Mucosa of descending colon (tissue), 3 donors: ENCODE measurements around the gene ZNF70. TPM values are rescaled to one million over a fixed set of nuclear protein-coding genes. Genes with fewer than 3 reads are reported as not detected.

Experiments
- ATAC-seq: fragments of 200-7000 bp; cut with Tn5 transposase; one replicate; pipeline ENCODE4 v1.9.1; 2020; ENCODE audit warnings: mild to moderate bottlenecking, moderate library complexity
- DNase-seq, 3 donors: peaks; one replicate each; pipeline ENCODE4 v3.0.0-alpha.2; 2020
- H3K36me3 ChIP-seq: fragments of 200-600 bp; one replicate; pipeline ENCODE4 v1.8.0; 2021; ENCODE audit warnings: low read depth, mild to moderate bottlenecking
- H3K4me1 ChIP-seq: fragments of 200-600 bp; one replicate; pipeline ENCODE4 v1.8.0; 2021; ENCODE audit warnings: low read depth, mild to moderate bottlenecking
- H3K4me3 ChIP-seq: fragments of 200-600 bp; one replicate; pipeline ENCODE4 v1.8.0; 2021; ENCODE audit warnings: mild to moderate bottlenecking
- H3K9me3 ChIP-seq: fragments of 200-600 bp; one replicate; pipeline ENCODE4 v1.8.0; 2021; ENCODE audit warnings: mild to moderate bottlenecking
- CTCF ChIP-seq: fragments of 200-600 bp; IDR thresholded peaks from one replicate; pipeline ENCODE4 v1.8.0; 2022; ENCODE audit warnings: antibody characterized with exemption, mild to moderate bottlenecking
- intact Hi-C, 2 donors: fragments of 100-400 bp; cut with DNase I in 1 of 2; cut with micrococcal nuclease in 1 of 2; formaldehyde crosslinking; loops; one replicate each; pipeline versions ENCODE4 v1.11.0 to v1.11.1; 2022; cut with DNase I, micrococcal nuclease
- total RNA-seq, 3 donors: library from RNA; stranded (reverse); fragmentation: NEBNext Ultra II Directional in 2 of 3; extraction: Animal tissue kit (Norgen Biotek cat#: 25700) in 2 of 3; gene quantifications; one replicate each; pipeline versions ENCODE4 v1.2.1 to v1.2.4, GENCODE V29; 2021 to 2023
- donor health status: DM: no; HTN: no; CAD: no; lungs with moderate emphysema.
- donor health status: DM: no; HTN: no; CAD: no.
- donor health status: DM: no; HTN: yes; CAD: no.

ZNF70 gene
- total RNA-seq, 3 donors from 2014 or later: 3.4 to 7.5 (median 3.7) TPM

GRCh38 chr22:23781511-23782183, 30.7 kb upstream of the ZNF70 start:
- DNase-seq: no peak
- no peak overlapping the region for H3K4me3 ChIP-seq
- no peaks in the 10 kb centered on the region for H3K36me3 ChIP-seq
- no peak for ATAC-seq
- no peak for TF ChIP-seq CTCF
- intact Hi-C loops: no loop called here
- no peaks in the 10 kb centered on the region for H3K9me3 ChIP-seq
- H3K4me1 ChIP-seq: peaks cover 21% of the 10 kb centered on the region

GRCh38 chr22:23781065-23781464, 30.2 kb upstream of the ZNF70 start:
- intact Hi-C loops: no loop called here
- Histone ChIP-seq H3K4me1 (peaks cover 16% of the 10 kb centered on the region), H3K36me3 (no peaks in the 10 kb centered on the region), H3K4me3 (no peak overlapping the region), H3K9me3 (no peaks in the 10 kb centered on the region)
- DNase-seq: no peak
- no peak for TF ChIP-seq CTCF
- ATAC-seq: no peak

- DNase-seq (no peak), ATAC-seq (no peak)
These were observed 29.3 kb upstream of the ZNF70 start for GRCh38 chr22:23780146-23780748.

GRCh38 chr22:23779731-23780130, 28.8 kb upstream of the ZNF70 start:
- no peak for TF ChIP-seq CTCF
- ATAC-seq: no peak
- Histone ChIP-seq H3K4me3 (no peak overlapping the region), H3K36me3 (no peaks in the 10 kb centered on the region), H3K9me3 (no peaks in the 10 kb centered on the region), H3K4me1 (peaks cover 15% of the 10 kb centered on the region)
- DNase-seq: no peak
- intact Hi-C loops: no loop called here

More at GRCh38 chr22:23780146-23780748, 29.3 kb upstream of the ZNF70 start:
- intact Hi-C loops: no loop called here
- Histone ChIP-seq H3K36me3 (no peaks in the 10 kb centered on the region), H3K4me3 (no peak overlapping the region), H3K9me3 (no peaks in the 10 kb centered on the region), H3K4me1 (peaks cover 16% of the 10 kb centered on the region)
- TF ChIP-seq CTCF: no peak

GRCh38 chr22:23779083-23779482, 28.2 kb upstream of the ZNF70 start:
- intact Hi-C loops: no loop called here
- TF ChIP-seq CTCF: no peak
- no peaks in the 10 kb centered on the region for H3K36me3 ChIP-seq

More at GRCh38 chr22:23779083-23779482, 28.2 kb upstream of the ZNF70 start:
- Histone ChIP-seq H3K4me1 (peaks cover 9% of the 10 kb centered on the region), H3K9me3 (no peaks in the 10 kb centered on the region), H3K4me3 (no peak overlapping the region)
- DNase-seq (no peak), ATAC-seq (no peak)
